Measurements from ENCODE around the gene IRF7. TPM values are rescaled to one million over a fixed set of nuclear protein-coding genes. Genes with fewer than 3 reads are reported as not detected.

Gene IRF7
- total and polyA plus RNA-seq, 2 donors (not counting 3 experiments of a cell fraction or from before 2014, with no cell fraction given), result 12.6 to 14.7 TPM

DNA sequence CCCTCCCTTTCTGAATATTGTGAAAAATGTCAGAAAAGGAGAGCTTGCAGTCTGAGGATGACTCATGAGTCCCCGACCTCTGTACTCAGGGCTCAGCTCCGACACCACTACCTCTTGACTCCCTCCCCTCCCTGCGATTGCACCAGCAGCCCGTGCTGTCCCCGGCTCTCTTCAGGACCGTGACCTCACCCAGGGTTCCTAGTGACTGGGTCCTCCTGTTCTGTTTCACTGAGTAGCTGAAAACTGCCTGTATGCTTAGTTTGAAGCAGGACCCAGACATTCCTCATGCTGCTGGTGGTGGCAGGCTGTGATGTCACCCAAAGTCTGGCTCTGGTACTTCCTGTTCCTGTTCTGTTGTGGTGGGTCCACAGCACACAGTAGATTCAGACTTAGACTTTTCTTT is 27.8 kb downstream of the IRF7 start:
- Histone ChIP-seq H3K4me3 (replicated peaks in 1 of 3; ENCODE audit: insufficient read depth in 1 of 3, low read depth in 1 of 3, low read length in 3 of 3) (no peak overlapping the region), H4K20me1 (replicated peaks; ENCODE audit: control insufficient read depth, extremely low read depth, insufficient read depth, low read length) (no peaks in the 10 kb centered on the region), H3K9me1 (replicated peaks; ENCODE audit: control insufficient read depth, extremely low read depth, insufficient read depth, low read length) (no peaks in the 10 kb centered on the region), H3K27ac (ENCODE audit: insufficient read depth, low read depth, low read length) (peak overlapping the region; percentile 66), H3K9ac (replicated peaks; ENCODE audit: extremely low read depth, insufficient read depth, low read length) (no peak overlapping the region), H3K27me3 (ENCODE audit: control insufficient read depth in 2 of 2, insufficient read depth in 2 of 2, low read length in 2 of 2) (no peaks in the 10 kb centered on the region), H2AFZ (ENCODE audit: low read depth, low read length) (no peak overlapping the region), H3K36me3 (ENCODE audit: control insufficient read depth in 2 of 2, extremely low read depth in 1 of 2, insufficient read depth in 2 of 2, low read length in 2 of 2) (peaks cover 10 to 38% of the 10 kb centered on the region in 2 experiments), H3K9me3 (replicated peaks; ENCODE audit: control insufficient read depth, insufficient read depth, low read length) (no peaks in the 10 kb centered on the region), H3K4me2 (ENCODE audit: insufficient read depth, low read length) (no peak overlapping the region), H3K79me2 (ENCODE audit: control insufficient read depth, insufficient read depth, low read length) (peaks cover 17% of the 10 kb centered on the region), H3K4me1 (ENCODE audit: control insufficient read depth, extremely low read depth, insufficient read depth, low read length) (peaks cover 11% of the 10 kb centered on the region)
- DNase-seq (ENCODE audit: low read depth, low spot score), result no peak
- POLR2A ChIA-PET, result no interaction called here
- intact Hi-C loops (cut with micrococcal nuclease) (no loop called here), dilution Hi-C loops (cut with MboI; ENCODE audit: extremely low pct_ligation_motif_present, low sequenced_read_pairs) (no loop called here)
- no TSS peak for BruUV-seq (replicated peaks)
- CTCF ChIA-PET, result no interaction called here
- TF ChIP-seq, protein P1, sequence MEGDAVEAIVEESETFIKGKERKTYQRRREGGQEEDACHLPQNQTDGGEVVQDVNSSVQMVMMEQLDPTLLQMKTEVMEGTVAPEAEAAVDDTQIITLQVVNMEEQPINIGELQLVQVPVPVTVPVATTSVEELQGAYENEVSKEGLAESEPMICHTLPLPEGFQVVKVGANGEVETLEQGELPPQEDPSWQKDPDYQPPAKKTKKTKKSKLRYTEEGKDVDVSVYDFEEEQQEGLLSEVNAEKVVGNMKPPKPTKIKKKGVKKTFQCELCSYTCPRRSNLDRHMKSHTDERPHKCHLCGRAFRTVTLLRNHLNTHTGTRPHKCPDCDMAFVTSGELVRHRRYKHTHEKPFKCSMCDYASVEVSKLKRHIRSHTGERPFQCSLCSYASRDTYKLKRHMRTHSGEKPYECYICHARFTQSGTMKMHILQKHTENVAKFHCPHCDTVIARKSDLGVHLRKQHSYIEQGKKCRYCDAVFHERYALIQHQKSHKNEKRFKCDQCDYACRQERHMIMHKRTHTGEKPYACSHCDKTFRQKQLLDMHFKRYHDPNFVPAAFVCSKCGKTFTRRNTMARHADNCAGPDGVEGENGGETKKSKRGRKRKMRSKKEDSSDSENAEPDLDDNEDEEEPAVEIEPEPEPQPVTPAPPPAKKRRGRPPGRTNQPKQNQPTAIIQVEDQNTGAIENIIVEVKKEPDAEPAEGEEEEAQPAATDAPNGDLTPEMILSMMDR (IDR thresholded peaks at IDR 0.05; ENCODE audit: extremely low read depth in 1 of 2, insufficient read depth in 1 of 2, low read depth in 1 of 2, low read length in 2 of 2), result no peak
- TF ChIP-seq FOS (IDR thresholded peaks at IDR 0.05; ENCODE audit: borderline replicate concordance, insufficient read depth, low read length) (peak; percentile 61), MYC (IDR thresholded peaks at IDR 0.05; ENCODE audit: low read depth, low read length) (no peak), POLR2AphosphoS5 (IDR thresholded peaks at IDR 0.05; ENCODE audit: insufficient read depth, low read depth, low read length) (no peak), GATA2 (IDR thresholded peaks at IDR 0.05; ENCODE audit: insufficient read depth, insufficient read length, low read depth, low read length) (no peak)
- FAIRE-seq, result peak; percentile 79

DNA sequence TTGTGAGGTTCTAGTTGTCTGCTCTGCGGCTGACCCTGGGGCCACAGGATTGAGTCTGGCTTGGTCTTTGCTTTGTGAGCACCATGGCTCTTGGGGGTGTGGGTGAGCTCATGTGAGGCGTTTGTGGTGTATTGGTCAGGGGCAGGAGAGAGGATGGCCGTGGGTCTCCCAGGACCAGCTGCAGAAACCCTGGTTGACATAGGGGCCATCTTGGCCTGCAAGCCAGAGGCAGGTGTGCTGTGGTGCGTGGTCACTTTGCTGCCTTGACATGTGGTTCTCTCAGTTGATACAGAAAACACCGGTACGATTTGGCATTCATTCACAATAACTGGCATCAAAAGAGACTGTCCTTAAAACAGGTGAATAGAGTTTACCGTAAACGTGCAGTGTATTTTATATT is 28.2 kb downstream of the IRF7 start:
- dilution Hi-C loops (cut with MboI; ENCODE audit: extremely low pct_ligation_motif_present, low sequenced_read_pairs) (no loop called here), intact Hi-C loops (cut with micrococcal nuclease) (no loop called here)
- H3K4me2 ChIP-seq (ENCODE audit: insufficient read depth, low read length), result no peak overlapping the region
- no peaks in the 10 kb centered on the region for H3K9me1 ChIP-seq (replicated peaks; ENCODE audit: control insufficient read depth, extremely low read depth, insufficient read depth, low read length)
- peaks cover 17% of the 10 kb centered on the region for H3K79me2 ChIP-seq (ENCODE audit: control insufficient read depth, insufficient read depth, low read length)
- no peak overlapping the region for H3K9ac ChIP-seq (replicated peaks; ENCODE audit: extremely low read depth, insufficient read depth, low read length)
- H2AFZ ChIP-seq (ENCODE audit: low read depth, low read length), result no peak overlapping the region
- H3K4me3 ChIP-seq (replicated peaks in 1 of 3; ENCODE audit: insufficient read depth in 1 of 3, low read depth in 1 of 3, low read length in 3 of 3), result no peak overlapping the region
- ChIA-PET POLR2A (no interaction called here), CTCF (no interaction called here)
- no peak for DNase-seq (ENCODE audit: low read depth, low spot score)
- peaks cover 11% of the 10 kb centered on the region for H3K4me1 ChIP-seq (ENCODE audit: control insufficient read depth, extremely low read depth, insufficient read depth, low read length)
- H4K20me1 ChIP-seq (replicated peaks; ENCODE audit: control insufficient read depth, extremely low read depth, insufficient read depth, low read length), result no peaks in the 10 kb centered on the region
- FAIRE-seq, result no peak
- no peak for TF ChIP-seq GATA2 (IDR thresholded peaks at IDR 0.05; ENCODE audit: insufficient read depth, insufficient read length, low read depth, low read length)
- no peak for TF ChIP-seq JUN (IDR thresholded peaks at IDR 0.05; ENCODE audit: borderline replicate concordance, insufficient read depth, insufficient read length, low read depth)
- TF ChIP-seq POLR2AphosphoS5 (IDR thresholded peaks at IDR 0.05; ENCODE audit: insufficient read depth, low read depth, low read length), result no peak
- no peak for TF ChIP-seq FOS (IDR thresholded peaks at IDR 0.05; ENCODE audit: borderline replicate concordance, insufficient read depth, low read length)
- TF ChIP-seq, protein P1 (IDR thresholded peaks at IDR 0.05; ENCODE audit: extremely low read depth in 1 of 2, insufficient read depth in 1 of 2, low read depth in 1 of 2, low read length in 2 of 2), result no peak
- TF ChIP-seq MYC (IDR thresholded peaks at IDR 0.05; ENCODE audit: low read depth, low read length), result no peak
- BruUV-seq (replicated peaks), result no TSS peak
- H3K36me3 ChIP-seq (ENCODE audit: control insufficient read depth in 2 of 2, extremely low read depth in 1 of 2, insufficient read depth in 2 of 2, low read length in 2 of 2), result peaks cover 6 to 33% of the 10 kb centered on the region in 2 experiments
- no peaks in the 10 kb centered on the region for H3K27me3 ChIP-seq (ENCODE audit: control insufficient read depth in 2 of 2, insufficient read depth in 2 of 2, low read length in 2 of 2)
- H3K27ac ChIP-seq (ENCODE audit: insufficient read depth, low read depth, low read length), result peak overlapping the region; percentile 66
- H3K9me3 ChIP-seq (replicated peaks; ENCODE audit: control insufficient read depth, insufficient read depth, low read length), result no peaks in the 10 kb centered on the region
